ENCODE measurements around the gene IQGAP3. TPM values are rescaled to one million over a fixed set of nuclear protein-coding genes. Genes with fewer than 3 reads are reported as not detected.
A peak's percentile ranks its signal among the peaks of the same experiment; 100 is the strongest.

IQGAP3 gene
- total and polyA plus RNA-seq, 2 of the 4 experiments (the other 2 are of a cell fraction), result 12.5 to 13.6 TPM

- Histone ChIP-seq H3K4me2 (ENCODE audit: low read depth, low read length) (no peak overlapping the region), H3K18ac (ENCODE audit: low read depth, low read length) (no peak overlapping the region), H3K4me3 (ENCODE audit: insufficient read depth, low read depth, low read length) (no peak overlapping the region), H3K23ac (ENCODE audit: low read depth, low read length) (no peak overlapping the region), H2BK15ac (ENCODE audit: low read depth, low read length) (no peak overlapping the region), H3K9me1 (ENCODE audit: insufficient read depth, low read length) (peaks cover 13% of the 10 kb centered on the region), H3K9me3 (ENCODE audit: control insufficient read depth, insufficient read depth, low read length) (no peaks in the 10 kb centered on the region), H2BK5ac (ENCODE audit: low read depth, low read length, poor library complexity, severe bottlenecking) (no peak overlapping the region), H2BK20ac (ENCODE audit: low read depth, low read length) (no peak overlapping the region), H3K4ac (ENCODE audit: low read depth, low read length) (no peak overlapping the region), H3K27ac (ENCODE audit: insufficient read depth, low read length) (no peak overlapping the region), H2AFZ (replicated peaks; ENCODE audit: low read length, poor library complexity) (no peak overlapping the region), H4K5ac (ENCODE audit: low read depth, low read length) (no peak overlapping the region), H3K27me3 (ENCODE audit: control insufficient read depth, insufficient read depth, low read length) (no peaks in the 10 kb centered on the region), H3K56ac (ENCODE audit: extremely low read depth, insufficient read depth, low read length) (no peak overlapping the region), H3K14ac (replicated peaks; ENCODE audit: low read depth, low read length) (peak overlapping the region; percentile 63), H4K20me1 (ENCODE audit: insufficient read depth, low read length) (no peaks in the 10 kb centered on the region), H3K79me1 (ENCODE audit: low read depth in 1 of 2, low read length in 2 of 2) (peaks cover 0 to 22% of the 10 kb centered on the region in 2 experiments; a peak in 3 of 4 replicates), H2AK5ac (ENCODE audit: low read depth, low read length) (0 out of 2 replicates have a peak overlapping the region, but pooled peaks have one; percentile 46), H2BK120ac (ENCODE audit: low read depth, low read length) (no peak overlapping the region), H3K9ac (ENCODE audit: low read depth, low read length) (no peak overlapping the region), H3K36me3 (ENCODE audit: control insufficient read depth, insufficient read depth, low read length) (peaks cover 12% of the 10 kb centered on the region), H4K91ac (ENCODE audit: insufficient read depth, low read depth, low read length) (no peak overlapping the region), H4K8ac (ENCODE audit: low read depth in 2 of 2, low read length in 2 of 2) (no peak overlapping the region), H2AK9ac (replicated peaks; ENCODE audit: low read depth, low read length, poor library complexity) (no peak overlapping the region), H3K4me1 (ENCODE audit: control insufficient read depth, insufficient read depth, low read length) (no peaks in the 10 kb centered on the region)
- DNase-seq, result peak; percentile 19
- intact Hi-C loops (cut with micrococcal nuclease) (no loop called here), in situ Hi-C loops (cut with MboI; ENCODE audit: low sequenced_read_pairs) (no loop called here), dilution Hi-C loops (cut with HindIII; ENCODE audit: low sequenced_read_pairs, unreplicated experiment) (no loop called here)
- ChIA-PET POLR2A (ENCODE audit: unreplicated experiment) (no interaction called here), CTCF (no interaction called here)
- WGBS, 2 experiments (ENCODE audit: extremely low coverage in 2 of 2, insufficient read length in 1 of 2), result 90% methylated on average over 2 of the region's 6 CpGs; no CpG with 5 or more reads in 1 of the 2 experiments
- TF ChIP-seq RCOR1 (IDR thresholded peaks at IDR 0.05; ENCODE audit: insufficient replicate concordance, low read length), result no peak
- TF ChIP-seq POLR2A (IDR thresholded peaks at IDR 0.05; ENCODE audit: low read depth, low read length), result no peak
- TF ChIP-seq MXI1 (IDR thresholded peaks at IDR 0.05; ENCODE audit: borderline replicate concordance, low read depth, low read length), result no peak
- TF ChIP-seq MAFK (IDR thresholded peaks at IDR 0.05; ENCODE audit: low read depth, low read length), result no peak
- peak; percentile 75 for TF ChIP-seq CEBPB (IDR thresholded peaks at IDR 0.05; ENCODE audit: low read depth, low read length)
- no peak for TF ChIP-seq ELK1 (IDR thresholded peaks at IDR 0.05; ENCODE audit: borderline replicate concordance, low read depth, low read length)
- TF ChIP-seq MAZ (IDR thresholded peaks at IDR 0.05; ENCODE audit: borderline replicate concordance, low read depth, low read length), result no peak
- TF ChIP-seq CTCF (conservative IDR thresholded peaks at IDR 0.05; ENCODE audit: low read depth, low read length), result no peak
- no peak for TF ChIP-seq BHLHE40 (IDR thresholded peaks at IDR 0.05; ENCODE audit: low read depth, low read length)
- TF ChIP-seq FOS (IDR thresholded peaks at IDR 0.05; ENCODE audit: low read depth, low read length), result 0 out of 2 replicates have a peak, but pooled peaks have one; percentile 27
- TF ChIP-seq RFX5 (IDR thresholded peaks at IDR 0.05; ENCODE audit: low read depth, low read length), result no peak
- TF ChIP-seq SMC3 (IDR thresholded peaks at IDR 0.05; ENCODE audit: low read depth, low read length), result no peak
- no peak for TF ChIP-seq USF2 (IDR thresholded peaks at IDR 0.05; ENCODE audit: low read depth, low read length)
- TF ChIP-seq RAD21 (IDR thresholded peaks at IDR 0.05; ENCODE audit: low read length), result no peak
- no peak for ATAC-seq (ENCODE audit: low read depth)
- BruUV-seq (replicated peaks), result no TSS peak
Measured at GRCh38 chr1:156551869-156552268, 20.5 kb downstream of the IQGAP3 start.
